Cardiac muscle cell (in vitro differentiated cells and primary cell): ENCODE data around the gene TMEM259. TPM values are rescaled to one million over a fixed set of nuclear protein-coding genes. Genes with fewer than 3 reads are reported as not detected.

Experiments
- DNase-seq, 2 donors: peaks; one replicate each; pipeline versions ENCODE4 v3.0.0 to v3.0.0-alpha.2; 2010 to 2017; ENCODE audit warnings: low read depth in 1 of 2, low spot score in 1 of 2
- H3K27ac ChIP-seq: fragments of 200-600 bp; sonication (generic); 2 replicates; pipeline ENCODE4 v1.5.1; 2016
- H3K27me3 ChIP-seq: fragments of 200-600 bp; sonication (generic); 2 replicates; pipeline ENCODE4 v1.6.0; 2016; ENCODE audit warnings: control low read depth
- H3K36me3 ChIP-seq: fragments of 200-600 bp; sonication (generic); 2 replicates; pipeline ENCODE4 v1.5.1; 2016; ENCODE audit warnings: control low read depth
- H3K4me1 ChIP-seq: fragments of 200-600 bp; sonication (generic); 2 replicates; pipeline ENCODE4 v1.8.1; 2017; ENCODE audit warnings: low read depth, mild to moderate bottlenecking, mixed run types
- H3K4me3 ChIP-seq: fragments of 200-600 bp; sonication (generic); 2 replicates; pipeline ENCODE4 v1.5.1; 2016; ENCODE audit warnings: mild to moderate bottlenecking
- H3K9me3 ChIP-seq: fragments of 200-600 bp; sonication (generic); 2 replicates; pipeline ENCODE4 v1.5.1; 2017; ENCODE audit warnings: low read depth, mild to moderate bottlenecking, control low read depth
- CTCF ChIP-seq: IDR thresholded peaks from 2 replicates; pipeline ENCODE4 v1.5.1; 2012; ENCODE audit warnings: low read depth, mild to moderate bottlenecking, low read length
- polyA plus RNA-seq: library from polyadenylated mRNA; unstranded; fragments of >200 nt; fragmentation: Nextera tagmentation; extraction: Ambion mirVana; gene quantifications from 2 replicates; pipeline ENCODE4 v1.2.1, GENCODE V29; 2016
- total RNA-seq: library from RNA; depleted of rRNA; stranded (reverse); fragments of >200 nt; gene quantifications from 2 replicates; pipeline ENCODE4 v1.2.3, GENCODE V29; 2016

Gene TMEM259
- total RNA-seq = 228 and 370 TPM in 2 replicates
- polyA plus RNA-seq = 403 and 445 TPM in 2 replicates

GRCh38 chr19:1020868-1021425 lies at the start of gene TMEM259:
Gene TMEM259, minus strand, starts transcription at chr19:1021123. Its CDS starts 127 bp downstream, at chr19:1020996.
- H3K4me1 ChIP-seq = peaks cover 35% of the 10 kb centered on the region
- H3K27ac ChIP-seq = peak within 1 kb of the TSS; percentile 99
- TF ChIP-seq CTCF = no peak

GRCh38 chr19:1070576-1070930 lies 49.6 kb upstream of the TMEM259 start:
- peaks cover 13% of the 10 kb centered on the region for H3K27me3 ChIP-seq
- no peak overlapping the region for H3K4me3 ChIP-seq
- H3K36me3 ChIP-seq = no peaks in the 10 kb centered on the region
- peaks cover 12% of the 10 kb centered on the region for H3K4me1 ChIP-seq
- peak; percentile 23 for TF ChIP-seq CTCF
- H3K9me3 ChIP-seq = no peaks in the 10 kb centered on the region
- no peak overlapping the region for H3K27ac ChIP-seq
- DNase-seq = no peak

More at GRCh38 chr19:1020868-1021425, at the start of gene TMEM259:
- Histone ChIP-seq H3K27me3 (no peaks in the 10 kb centered on the region), H3K36me3 (no peaks in the 10 kb centered on the region), H3K4me3 (peak within 1 kb of the TSS; percentile 85), H3K9me3 (no peaks in the 10 kb centered on the region)
- peak; percentile 99 for DNase-seq

GRCh38 chr19:1069009-1069779 lies 48.3 kb upstream of the TMEM259 start:
- Histone ChIP-seq H3K27ac (no peak overlapping the region), H3K27me3 (peaks cover 13% of the 10 kb centered on the region), H3K9me3 (no peaks in the 10 kb centered on the region), H3K4me3 (no peak overlapping the region), H3K4me1 (peaks cover 18% of the 10 kb centered on the region), H3K36me3 (no peaks in the 10 kb centered on the region)
- no peak for TF ChIP-seq CTCF
- no peak for DNase-seq

- Histone ChIP-seq H3K27me3 (peaks cover 13% of the 10 kb centered on the region), H3K9me3 (no peaks in the 10 kb centered on the region), H3K4me3 (no peak overlapping the region), H3K27ac (no peak overlapping the region), H3K36me3 (no peaks in the 10 kb centered on the region), H3K4me1 (peaks cover 18% of the 10 kb centered on the region)
- TF ChIP-seq CTCF = no peak
- DNase-seq = no peak
Measured at GRCh38 chr19:1068009-1069001, 47.4 kb upstream of the TMEM259 start.

- peaks cover 13% of the 10 kb centered on the region for H3K27me3 ChIP-seq
Measured at GRCh38 chr19:1067341-1067957, 46.5 kb upstream of the TMEM259 start.

More at GRCh38 chr19:1067341-1067957, 46.5 kb upstream of the TMEM259 start:
- no peak for DNase-seq
- Histone ChIP-seq H3K27ac (no peak overlapping the region), H3K36me3 (no peaks in the 10 kb centered on the region), H3K9me3 (no peaks in the 10 kb centered on the region), H3K4me1 (peaks cover 18% of the 10 kb centered on the region), H3K4me3 (peak overlapping the region; percentile 21)
- no peak for TF ChIP-seq CTCF
